MCF 10A (cell line): ENCODE results near the gene STX17. TPM values are rescaled to one million over a fixed set of nuclear protein-coding genes. Genes with fewer than 3 reads are reported as not detected.

ENCODE experiments used
- BruUV-seq: library from RNA; stranded (reverse); fragments of 400-500 nt; replicated peaks from 2 replicates; lab custom pipeline; 2021; lab: Mats Ljungman, UMichigan
- CTCF ChIA-PET: fragments of 300-600 bp; sonication (Branson Sonifier 250); formaldehyde crosslinking; extraction: SDS; loops from one replicate; lab custom pipeline; 2021; ENCODE audit warnings: antibody characterized with exemption, inconsistent platforms; lab: Yijun Ruan, JAX
- POLR2A ChIA-PET: fragments of 300-600, 350-650 bp; sonication (Branson Sonifier 250); formaldehyde crosslinking; extraction: SDS; loops from one replicate; lab custom pipeline; 2020; ENCODE audit warnings: antibody characterized with exemption, inconsistent platforms; lab: Yijun Ruan, JAX
- DNase-seq: peaks from one replicate; pipeline ENCODE4 v3.0.0-alpha.2; 2018; ENCODE audit not compliant: unreplicated experiment
- H3K27ac Mint-ChIP-seq: one replicate; pipeline ENCODE4 v1.8.0; 2022; ENCODE audit warnings: mild to moderate bottlenecking, low read depth, mixed read lengths; ENCODE audit not compliant: unreplicated experiment
- H3K27me3 Mint-ChIP-seq: one replicate; pipeline ENCODE4 v1.8.0; 2022; ENCODE audit warnings: mixed read lengths; ENCODE audit not compliant: insufficient read depth, unreplicated experiment
- H3K36me3 Mint-ChIP-seq: one replicate; pipeline ENCODE4 v1.8.0; 2022; ENCODE audit warnings: mild to moderate bottlenecking, moderate library complexity, mixed read lengths; ENCODE audit not compliant: insufficient read depth, unreplicated experiment
- H3K4me1 Mint-ChIP-seq: one replicate; pipeline ENCODE4 v1.8.0; 2022; ENCODE audit warnings: mixed read lengths; ENCODE audit not compliant: insufficient read depth, unreplicated experiment
- H3K4me3 Mint-ChIP-seq: one replicate; pipeline ENCODE4 v1.8.0; 2022; ENCODE audit warnings: mild to moderate bottlenecking, moderate library complexity, mixed read lengths; ENCODE audit not compliant: unreplicated experiment
- H3K9me3 Mint-ChIP-seq: one replicate; pipeline ENCODE4 v1.8.0; 2022; ENCODE audit warnings: mixed read lengths; ENCODE audit not compliant: unreplicated experiment
- CTCF ChIP-seq: fragments of 200-600 bp; IDR thresholded peaks from one replicate; pipeline ENCODE4 v1.8.0; 2022; ENCODE audit warnings: antibody characterized with exemption, mild to moderate bottlenecking; ENCODE audit not compliant: unreplicated experiment
- intact Hi-C: fragments of 100-400 bp; cut with micrococcal nuclease; formaldehyde crosslinking; loops from 2 replicates; pipeline ENCODE4 v1.14.1; 2022
- total RNA-seq: library from RNA; stranded (reverse); gene quantifications from 2 replicates; pipeline ENCODE4 v1.2.3, GENCODE V29; 2022

The STX17 gene
- total RNA-seq, 1 experiment from 2014 or later = 32.4 TPM

GRCh38 chr9:99962680-99963261 lies 56.3 kb downstream of the STX17 start:
- no peaks in the 10 kb centered on the region for H3K9me3 Mint-ChIP-seq
- peaks cover 44% of the 10 kb centered on the region for H3K36me3 Mint-ChIP-seq
- TF ChIP-seq CTCF = no peak
- DNase-seq = no peak
- intact Hi-C loops = loop anchor here (10.0 kb wide), 1 partner anchor 138 kb away; the partner anchor contains the start of gene NR4A3
- no TSS peak for BruUV-seq
- H3K4me1 Mint-ChIP-seq = peaks cover 12% of the 10 kb centered on the region
- no peak overlapping the region for H3K27ac Mint-ChIP-seq
- ChIA-PET CTCF (no interaction called here), POLR2A (no interaction called here)
- no peaks in the 10 kb centered on the region for H3K27me3 Mint-ChIP-seq
- H3K4me3 Mint-ChIP-seq = no peak overlapping the region

GRCh38 chr9:99964336-99964735 lies 57.9 kb downstream of the STX17 start:
- no peak for TF ChIP-seq CTCF
- Mint-ChIP-seq H3K27ac (no peak overlapping the region), H3K27me3 (no peaks in the 10 kb centered on the region), H3K4me3 (no peak overlapping the region), H3K9me3 (no peaks in the 10 kb centered on the region), H3K36me3 (peaks cover 41% of the 10 kb centered on the region), H3K4me1 (peaks cover 12% of the 10 kb centered on the region)
- no TSS peak for BruUV-seq
- intact Hi-C loops = loop anchor here (10.0 kb wide), 1 partner anchor 140 kb away; the partner anchor contains the start of gene NR4A3
- DNase-seq = no peak
- ChIA-PET POLR2A (interaction anchor here (0.7 kb wide), 1 partner anchor 1355 kb away, joined by 3 read pairs; no protein-coding TSS in a partner anchor), CTCF (interaction anchor here (0.5 kb wide), 1 partner anchor 1171 kb away, joined by 3 read pairs; no protein-coding TSS in a partner anchor)

GRCh38 chr9:99966001-99966400 lies 59.5 kb downstream of the STX17 start:
- no peak overlapping the region for H3K4me3 Mint-ChIP-seq
- ChIA-PET CTCF (interaction anchor here (1.2 kb wide), 1 partner anchor 781 kb away, joined by 3 read pairs; no protein-coding TSS in a partner anchor), POLR2A (interaction anchor here (0.7 kb wide), 1 partner anchor 877 kb away, joined by 3 read pairs; no protein-coding TSS in a partner anchor)
- TF ChIP-seq CTCF = no peak
- no peak overlapping the region for H3K27ac Mint-ChIP-seq
- peaks cover 12% of the 10 kb centered on the region for H3K4me1 Mint-ChIP-seq
- intact Hi-C loops = loop anchor here (10.0 kb wide), 1 partner anchor 141 kb away; the partner anchor contains the start of gene NR4A3
- H3K9me3 Mint-ChIP-seq = no peaks in the 10 kb centered on the region
- no peaks in the 10 kb centered on the region for H3K27me3 Mint-ChIP-seq
- no TSS peak for BruUV-seq
- peaks cover 36% of the 10 kb centered on the region for H3K36me3 Mint-ChIP-seq
- DNase-seq = no peak

GRCh38 chr9:99966716-99967115 lies 60.3 kb downstream of the STX17 start:
- Mint-ChIP-seq H3K36me3 (peaks cover 29% of the 10 kb centered on the region), H3K4me1 (peaks cover 12% of the 10 kb centered on the region), H3K27ac (no peak overlapping the region), H3K9me3 (no peaks in the 10 kb centered on the region), H3K27me3 (no peaks in the 10 kb centered on the region), H3K4me3 (no peak overlapping the region)
- intact Hi-C loops = loop anchor here (10.0 kb wide), 1 partner anchor 142 kb away; the partner anchor contains the start of gene NR4A3
- no TSS peak for BruUV-seq
- no peak for TF ChIP-seq CTCF
- CTCF ChIA-PET = interaction anchor here (1.2 kb wide), 1 partner anchor 781 kb away, joined by 3 read pairs; no protein-coding TSS in a partner anchor
- POLR2A ChIA-PET = interaction anchor here (0.7 kb wide), 1 partner anchor 878 kb away, joined by 3 read pairs; no protein-coding TSS in a partner anchor
- DNase-seq = peak; percentile 71
